ENCODE results near the gene CHST8.

The CHST8 gene

DNA sequence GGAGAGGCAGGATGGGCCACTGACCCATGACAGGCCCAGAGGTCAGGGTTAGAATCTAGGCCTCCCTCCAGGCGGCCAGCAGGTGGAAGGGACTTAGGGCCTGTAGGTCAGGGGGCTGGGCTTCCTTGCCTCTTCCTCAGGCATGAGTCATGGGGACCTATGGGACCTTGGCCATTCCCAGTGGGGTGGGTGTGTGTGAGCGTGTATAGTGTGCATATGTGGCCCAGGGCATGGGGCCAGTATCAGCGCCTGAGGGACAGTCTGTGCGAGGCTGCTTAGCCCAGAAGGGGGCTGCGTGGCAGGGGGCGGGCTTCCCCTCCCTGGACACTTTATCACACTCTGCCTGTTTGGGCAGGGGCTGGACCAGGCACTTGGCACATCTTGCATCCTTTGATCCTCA lies 188.2 kb downstream of the CHST8 start:
- no peak for TF ChIP-seq TEAD4 (IDR thresholded peaks at IDR 0.05)
- TF ChIP-seq, protein P1, sequence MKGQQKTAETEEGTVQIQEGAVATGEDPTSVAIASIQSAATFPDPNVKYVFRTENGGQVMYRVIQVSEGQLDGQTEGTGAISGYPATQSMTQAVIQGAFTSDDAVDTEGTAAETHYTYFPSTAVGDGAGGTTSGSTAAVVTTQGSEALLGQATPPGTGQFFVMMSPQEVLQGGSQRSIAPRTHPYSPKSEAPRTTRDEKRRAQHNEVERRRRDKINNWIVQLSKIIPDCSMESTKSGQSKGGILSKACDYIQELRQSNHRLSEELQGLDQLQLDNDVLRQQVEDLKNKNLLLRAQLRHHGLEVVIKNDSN (IDR thresholded peaks at IDR 0.05): no peak
- TF ChIP-seq, protein P2, sequence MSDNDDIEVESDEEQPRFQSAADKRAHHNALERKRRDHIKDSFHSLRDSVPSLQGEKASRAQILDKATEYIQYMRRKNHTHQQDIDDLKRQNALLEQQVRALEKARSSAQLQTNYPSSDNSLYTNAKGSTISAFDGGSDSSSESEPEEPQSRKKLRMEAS (IDR thresholded peaks at IDR 0.05): no peak
- TF ChIP-seq ZBTB7A (IDR thresholded peaks at IDR 0.05; ENCODE audit: low read depth): no peak
- TF ChIP-seq CREB1 (IDR thresholded peaks at IDR 0.05; ENCODE audit: low read depth): no peak
- no peak for TF ChIP-seq EGR1 (IDR thresholded peaks at IDR 0.05)
- no peak for TF ChIP-seq YY1 (IDR thresholded peaks at IDR 0.05; ENCODE audit: low read depth)
- no peak for TF ChIP-seq CEBPB (IDR thresholded peaks at IDR 0.05)
- no peak for TF ChIP-seq EP300 (IDR thresholded peaks at IDR 0.05; ENCODE audit: borderline replicate concordance)
- no peak for TF ChIP-seq TAF1 (IDR thresholded peaks at IDR 0.05; ENCODE audit: low read depth)
- TF ChIP-seq FOXM1 (IDR thresholded peaks at IDR 0.05; ENCODE audit: borderline replicate concordance, low read depth): no peak
- no peak for TF ChIP-seq TCF12 (IDR thresholded peaks at IDR 0.05; ENCODE audit: low read depth)
- no peak for TF ChIP-seq NFIC (IDR thresholded peaks at IDR 0.05)
- TF ChIP-seq, protein P3, sequence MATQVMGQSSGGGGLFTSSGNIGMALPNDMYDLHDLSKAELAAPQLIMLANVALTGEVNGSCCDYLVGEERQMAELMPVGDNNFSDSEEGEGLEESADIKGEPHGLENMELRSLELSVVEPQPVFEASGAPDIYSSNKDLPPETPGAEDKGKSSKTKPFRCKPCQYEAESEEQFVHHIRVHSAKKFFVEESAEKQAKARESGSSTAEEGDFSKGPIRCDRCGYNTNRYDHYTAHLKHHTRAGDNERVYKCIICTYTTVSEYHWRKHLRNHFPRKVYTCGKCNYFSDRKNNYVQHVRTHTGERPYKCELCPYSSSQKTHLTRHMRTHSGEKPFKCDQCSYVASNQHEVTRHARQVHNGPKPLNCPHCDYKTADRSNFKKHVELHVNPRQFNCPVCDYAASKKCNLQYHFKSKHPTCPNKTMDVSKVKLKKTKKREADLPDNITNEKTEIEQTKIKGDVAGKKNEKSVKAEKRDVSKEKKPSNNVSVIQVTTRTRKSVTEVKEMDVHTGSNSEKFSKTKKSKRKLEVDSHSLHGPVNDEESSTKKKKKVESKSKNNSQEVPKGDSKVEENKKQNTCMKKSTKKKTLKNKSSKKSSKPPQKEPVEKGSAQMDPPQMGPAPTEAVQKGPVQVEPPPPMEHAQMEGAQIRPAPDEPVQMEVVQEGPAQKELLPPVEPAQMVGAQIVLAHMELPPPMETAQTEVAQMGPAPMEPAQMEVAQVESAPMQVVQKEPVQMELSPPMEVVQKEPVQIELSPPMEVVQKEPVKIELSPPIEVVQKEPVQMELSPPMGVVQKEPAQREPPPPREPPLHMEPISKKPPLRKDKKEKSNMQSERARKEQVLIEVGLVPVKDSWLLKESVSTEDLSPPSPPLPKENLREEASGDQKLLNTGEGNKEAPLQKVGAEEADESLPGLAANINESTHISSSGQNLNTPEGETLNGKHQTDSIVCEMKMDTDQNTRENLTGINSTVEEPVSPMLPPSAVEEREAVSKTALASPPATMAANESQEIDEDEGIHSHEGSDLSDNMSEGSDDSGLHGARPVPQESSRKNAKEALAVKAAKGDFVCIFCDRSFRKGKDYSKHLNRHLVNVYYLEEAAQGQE (IDR thresholded peaks at IDR 0.05; ENCODE audit: low read depth): no peak
- no peak for TF ChIP-seq RAD21 (IDR thresholded peaks at IDR 0.05; ENCODE audit: low read depth)

DNA sequence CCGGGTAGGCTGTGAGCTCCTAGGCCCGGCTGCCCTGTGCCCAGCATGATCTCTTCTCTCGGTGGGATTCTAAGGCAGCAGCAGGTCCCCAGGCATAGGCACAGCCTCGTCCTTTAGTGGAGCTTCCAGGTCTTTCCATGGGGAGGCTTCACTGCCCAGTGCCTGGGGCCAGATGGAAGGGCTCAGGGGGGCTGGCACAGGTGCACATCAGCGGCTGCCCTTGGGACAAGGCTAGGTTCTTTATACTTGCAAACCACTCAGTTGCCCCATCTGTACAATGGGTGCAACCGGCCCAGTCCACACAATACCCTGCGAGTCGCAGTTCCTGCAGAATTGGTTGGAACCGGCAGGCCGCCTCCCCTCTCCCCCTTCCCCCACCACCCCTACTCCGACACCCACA lies 189.1 kb downstream of the CHST8 start:
- TF ChIP-seq EGR1 (IDR thresholded peaks at IDR 0.05) (no peak), TEAD4 (IDR thresholded peaks at IDR 0.05) (no peak), CREB1 (IDR thresholded peaks at IDR 0.05; ENCODE audit: low read depth) (no peak), TAF1 (IDR thresholded peaks at IDR 0.05; ENCODE audit: low read depth) (no peak), ZBTB7A (IDR thresholded peaks at IDR 0.05; ENCODE audit: low read depth) (no peak)
- TF ChIP-seq, protein P3 (IDR thresholded peaks at IDR 0.05; ENCODE audit: low read depth): no peak

DNA sequence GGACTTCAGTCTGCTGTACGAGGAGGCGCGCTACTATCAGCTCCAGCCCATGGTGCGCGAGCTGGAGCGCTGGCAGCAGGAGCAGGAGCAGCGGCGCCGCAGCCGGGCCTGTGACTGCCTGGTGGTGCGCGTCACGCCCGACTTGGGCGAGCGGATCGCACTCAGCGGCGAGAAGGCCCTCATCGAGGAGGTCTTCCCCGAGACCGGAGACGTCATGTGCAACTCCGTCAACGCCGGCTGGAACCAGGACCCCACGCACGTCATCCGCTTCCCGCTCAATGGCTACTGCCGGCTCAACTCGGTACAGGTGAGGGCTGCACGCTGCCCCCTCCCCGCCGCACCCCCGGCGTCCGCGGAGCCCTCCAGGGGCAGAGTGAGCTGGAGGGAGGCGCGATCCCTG lies 189.5 kb downstream of the CHST8 start:
- TF ChIP-seq EP300 (IDR thresholded peaks at IDR 0.05; ENCODE audit: borderline replicate concordance) (no peak), ZBTB7A (IDR thresholded peaks at IDR 0.05; ENCODE audit: low read depth) (no peak), TEAD4 (IDR thresholded peaks at IDR 0.05) (no peak), RAD21 (IDR thresholded peaks at IDR 0.05; ENCODE audit: low read depth) (no peak), NFIC (IDR thresholded peaks at IDR 0.05) (no peak), TCF12 (IDR thresholded peaks at IDR 0.05; ENCODE audit: low read depth) (no peak), CREB1 (IDR thresholded peaks at IDR 0.05; ENCODE audit: low read depth) (no peak), EGR1 (IDR thresholded peaks at IDR 0.05) (no peak)
- TF ChIP-seq, protein P3 (IDR thresholded peaks at IDR 0.05; ENCODE audit: low read depth): no peak
- TF ChIP-seq, protein P1 (IDR thresholded peaks at IDR 0.05): no peak
- TF ChIP-seq, protein P2 (IDR thresholded peaks at IDR 0.05): no peak

DNA sequence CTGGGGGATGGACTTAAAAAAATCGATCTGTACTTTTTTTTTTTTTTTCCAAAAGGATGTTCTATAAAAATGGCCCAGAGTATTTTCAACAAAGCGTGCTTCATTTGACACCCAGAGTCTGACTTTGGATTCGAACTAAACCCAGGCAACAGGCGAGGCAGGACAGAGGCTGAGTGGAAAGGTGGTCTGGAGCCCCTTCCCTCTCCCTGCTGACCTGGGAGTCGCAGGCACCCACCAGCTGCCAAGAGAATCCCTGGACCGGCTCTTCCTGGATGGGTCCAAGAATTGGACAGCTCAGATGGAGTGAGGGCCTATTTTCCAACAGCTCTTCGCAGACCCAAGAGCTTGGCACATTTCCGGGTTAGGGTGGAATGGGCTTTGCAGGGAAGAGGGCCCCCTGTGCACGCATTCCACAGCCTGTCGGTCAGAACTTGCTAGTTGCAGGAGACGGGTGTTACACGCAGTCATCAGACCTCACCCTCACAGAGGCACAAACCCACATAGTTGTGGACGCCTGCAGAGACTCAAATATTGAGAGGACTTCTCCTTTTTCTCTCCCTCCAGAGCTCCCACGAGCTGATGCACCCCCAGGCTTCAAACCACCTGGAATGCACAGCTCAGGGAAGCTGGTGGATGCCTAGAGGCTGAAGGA lies 190.1 kb downstream of the CHST8 start:
- TF ChIP-seq, protein P2 (IDR thresholded peaks at IDR 0.05): no peak
- no peak for TF ChIP-seq NFIC (IDR thresholded peaks at IDR 0.05)
- no peak for TF ChIP-seq ZBTB7A (IDR thresholded peaks at IDR 0.05; ENCODE audit: low read depth)
- no peak for TF ChIP-seq TAF1 (IDR thresholded peaks at IDR 0.05; ENCODE audit: low read depth)
- TF ChIP-seq TEAD4 (IDR thresholded peaks at IDR 0.05): no peak
- no peak for TF ChIP-seq RAD21 (IDR thresholded peaks at IDR 0.05; ENCODE audit: low read depth)
- no peak for TF ChIP-seq CREB1 (IDR thresholded peaks at IDR 0.05; ENCODE audit: low read depth)
- TF ChIP-seq, protein P3 (IDR thresholded peaks at IDR 0.05; ENCODE audit: low read depth): no peak
